Spleen (tissue), 11 donors: ENCODE measurements around the gene CYBRD1. TPM values are rescaled to one million over a fixed set of nuclear protein-coding genes. Genes with fewer than 3 reads are reported as not detected.

Experiments
- DNase-seq: peaks from one replicate; pipeline ENCODE4 v3.0.0-alpha.2; 2020
- H3K27ac ChIP-seq, 8 donors: fragments of 200-600 bp; sonication (generic) in 7 of 8; 1 replicate in 4 of 8; 2 replicates in 4 of 8; pipeline versions ENCODE4 v1.5.0 to v1.8.0; 2016 to 2021; ENCODE audit warnings: inconsistent platforms in 4 of 8, mild to moderate bottlenecking in 4 of 8, moderate library complexity in 1 of 8
- H3K27me3 ChIP-seq, 7 donors: fragments of 200-600 bp; sonication (generic) in 6 of 7; replicated peaks in 1 of 7; 1 replicate in 4 of 7; 2 replicates in 3 of 7; pipeline versions ENCODE4 v1.5.0 to v1.8.0; 2016 to 2021; ENCODE audit warnings: inconsistent platforms in 3 of 7, mild to moderate bottlenecking in 1 of 7
- H3K36me3 ChIP-seq, 6 donors: fragments of 200-600 bp; sonication (generic) in 5 of 6; 1 replicate in 4 of 6; 2 replicates in 2 of 6; pipeline versions ENCODE4 v1.5.0 to v1.8.0; 2016 to 2021; ENCODE audit warnings: inconsistent platforms in 2 of 6
- H3K4me1 ChIP-seq, 6 donors: fragments of 200-600 bp; sonication (generic) in 5 of 6; 1 replicate in 3 of 6; 2 replicates in 3 of 6; pipeline versions ENCODE4 v1.5.0 to v1.8.0; 2016 to 2021; ENCODE audit warnings: inconsistent platforms in 3 of 6
- H3K4me3 ChIP-seq, 8 donors: fragments of 200-600 bp; sonication (generic) in 7 of 8; 1 replicate in 4 of 8; 2 replicates in 4 of 8; pipeline versions ENCODE4 v1.5.0 to v1.8.0; 2016 to 2021; ENCODE audit warnings: inconsistent platforms in 4 of 8, mild to moderate bottlenecking in 4 of 8, moderate library complexity in 2 of 8
- H3K9me3 ChIP-seq, 8 donors: fragments of 200-600 bp; sonication (generic) in 7 of 8; 1 replicate in 4 of 8; 2 replicates in 4 of 8; pipeline versions ENCODE4 v1.5.0 to v1.8.0; 2016 to 2021; ENCODE audit warnings: inconsistent platforms in 4 of 8
- POLR2A ChIP-seq, 3 donors: fragments of 450-650 bp; IDR thresholded peaks; one replicate each; pipeline ENCODE4 v1.5.1; 2017; ENCODE audit warnings: antibody characterized with exemption in 3 of 3, mild to moderate bottlenecking in 1 of 3
- POLR2AphosphoS5 ChIP-seq, 3 donors: sonication (generic); formaldehyde crosslinking; IDR thresholded peaks; one replicate each; pipeline ENCODE4 v1.5.1; 2017; ENCODE audit warnings: antibody characterized with exemption in 3 of 3
- WGBS, 5 donors: extraction: QIAGEN DNeasy Blood & Tissue Kit in 3 of 5; methylation state at CpG; one replicate each; pipeline versions ENCODE4 v1.1.5 to v1.1.7; 2013 to 2018; 5-methylcytosine and 5-hydroxymethylcytosine counted together
- intact Hi-C: fragments of 100-400 bp; cut with DNase I; formaldehyde crosslinking; loops from one replicate; pipeline ENCODE4 v1.15.0; 2023; ENCODE audit warnings: low total_unique reads
- polyA plus RNA-seq, 3 donors: library from polyadenylated mRNA; stranded (reverse); fragments of 200-250 nt; gene quantifications; one replicate each; pipeline ENCODE4 v1.2.1, GENCODE V29; 2013
- total RNA-seq, 7 donors: library from RNA; depleted of rRNA in 3 of 7; stranded (reverse); fragments of >200 nt in 3 of 7; fragmentation: NEBNext Ultra II Directional in 4 of 7; extraction: Animal tissue kit (Norgen Biotek cat#: 25700) in 4 of 7; gene quantifications; one replicate each; pipeline versions ENCODE4 v1.1.0 to v1.2.1, GENCODE V29; 2016 to 2021
- TF ChIP-seq, protein P1 (sequence below), 11 experiments: fragments of 200-600 bp in 7 of 11; fragments of 450-650 bp in 4 of 11; sonication (generic) in 4 of 11; IDR thresholded peaks in 8 of 11; conservative IDR thresholded peaks in 3 of 11; 1 replicate in 7 of 11; 2 replicates in 4 of 11; pipeline versions ENCODE4 v1.4.0 to v1.8.0; 2016 to 2021; ENCODE audit warnings: antibody characterized with exemption in 11 of 11, inconsistent platforms in 4 of 11, mild to moderate bottlenecking in 1 of 11
- donor health status: healthy with polysubstance abuse.
- donor health status: DM: no; HTN: no; CAD: no; lungs with moderate emphysema.
- donor health status: DM: no; HTN: no; CAD: no.
- donor health status: Bipolar disorder and iron deficiency.
- donor health status: healthy.
- donor health status: DM: no; HTN: no; CAD: no.
- donor health status: DM: yes; HTN: yes; CAD: no.

The CYBRD1 gene
- total and polyA plus RNA-seq, 10 donors, result 8.2 to 61.7 (median 41.9) TPM

DNA sequence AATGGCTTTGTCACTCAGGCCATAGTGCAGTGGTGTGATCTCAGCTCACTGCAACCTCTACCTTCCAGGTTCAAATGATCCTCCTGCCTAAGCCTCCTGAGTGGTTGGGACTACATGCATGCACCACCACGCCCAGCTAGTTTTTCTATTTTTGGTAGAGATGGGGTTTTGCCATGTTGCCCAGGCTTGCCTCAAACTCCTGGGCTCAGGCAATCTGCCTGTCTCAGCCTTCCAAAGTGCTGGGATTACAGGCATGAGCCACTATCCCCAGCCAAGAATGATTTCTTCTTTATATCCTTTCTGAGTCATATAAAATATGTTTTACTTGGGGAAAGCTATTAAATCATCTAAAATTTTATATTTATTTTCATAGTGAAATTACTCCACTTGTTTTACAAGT is 61.3 kb downstream of the CYBRD1 start:
- peaks cover 0 to 5% (median 0%) of the 10 kb centered on the region in 7 donors for H3K27me3 ChIP-seq
- TF ChIP-seq POLR2AphosphoS5 (IDR thresholded peaks at IDR 0.05) (no peak), POLR2A (IDR thresholded peaks at IDR 0.05) (no peak)
- TF ChIP-seq, protein P1, sequence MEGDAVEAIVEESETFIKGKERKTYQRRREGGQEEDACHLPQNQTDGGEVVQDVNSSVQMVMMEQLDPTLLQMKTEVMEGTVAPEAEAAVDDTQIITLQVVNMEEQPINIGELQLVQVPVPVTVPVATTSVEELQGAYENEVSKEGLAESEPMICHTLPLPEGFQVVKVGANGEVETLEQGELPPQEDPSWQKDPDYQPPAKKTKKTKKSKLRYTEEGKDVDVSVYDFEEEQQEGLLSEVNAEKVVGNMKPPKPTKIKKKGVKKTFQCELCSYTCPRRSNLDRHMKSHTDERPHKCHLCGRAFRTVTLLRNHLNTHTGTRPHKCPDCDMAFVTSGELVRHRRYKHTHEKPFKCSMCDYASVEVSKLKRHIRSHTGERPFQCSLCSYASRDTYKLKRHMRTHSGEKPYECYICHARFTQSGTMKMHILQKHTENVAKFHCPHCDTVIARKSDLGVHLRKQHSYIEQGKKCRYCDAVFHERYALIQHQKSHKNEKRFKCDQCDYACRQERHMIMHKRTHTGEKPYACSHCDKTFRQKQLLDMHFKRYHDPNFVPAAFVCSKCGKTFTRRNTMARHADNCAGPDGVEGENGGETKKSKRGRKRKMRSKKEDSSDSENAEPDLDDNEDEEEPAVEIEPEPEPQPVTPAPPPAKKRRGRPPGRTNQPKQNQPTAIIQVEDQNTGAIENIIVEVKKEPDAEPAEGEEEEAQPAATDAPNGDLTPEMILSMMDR (IDR thresholded peaks at IDR 0.05 in 8 of 11, conservative IDR thresholded peaks at IDR 0.05 in 3 of 11), result no peak
- intact Hi-C loops, result no loop called here
- no peak for DNase-seq
- H3K9me3 ChIP-seq, result no peaks in the 10 kb centered on the region
- no peaks in the 10 kb centered on the region for H3K4me1 ChIP-seq
- no peak overlapping the region for H3K4me3 ChIP-seq
- no peak overlapping the region for H3K27ac ChIP-seq
- WGBS, 5 donors, result 75 to 94% (median 87%) methylated on average over 1 of the region's 1 CpG
- H3K36me3 ChIP-seq, result no peaks in the 10 kb centered on the region

DNA sequence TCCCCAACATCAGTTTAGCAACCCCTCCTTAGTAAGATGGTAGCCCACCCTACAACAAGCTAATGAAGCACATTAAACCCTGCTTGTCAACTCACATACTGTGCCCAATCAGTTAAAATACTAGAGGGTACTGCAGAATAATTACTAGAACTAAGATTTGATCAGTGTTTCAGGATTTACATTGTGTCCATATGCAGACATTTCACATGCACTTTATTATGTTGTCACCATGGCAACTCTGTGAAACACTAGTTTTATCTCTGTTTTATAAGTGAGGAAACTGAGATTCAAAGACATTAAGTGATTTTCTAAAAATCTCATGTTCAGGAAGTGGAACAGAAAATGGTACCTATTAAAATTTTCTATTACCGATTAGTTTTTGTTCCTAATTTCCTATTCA is 61.7 kb downstream of the CYBRD1 start:
- no peaks in the 10 kb centered on the region for H3K4me1 ChIP-seq
- intact Hi-C loops, result no loop called here
- H3K27me3 ChIP-seq, result peaks cover 0 to 5% (median 0%) of the 10 kb centered on the region in 7 donors
- TF ChIP-seq, protein P1 (IDR thresholded peaks at IDR 0.05 in 8 of 11, conservative IDR thresholded peaks at IDR 0.05 in 3 of 11), result no peak
- TF ChIP-seq POLR2AphosphoS5 (IDR thresholded peaks at IDR 0.05) (no peak), POLR2A (IDR thresholded peaks at IDR 0.05) (no peak)
- WGBS, 5 donors, result 66 to 86% (median 81%) methylated on average over 1 of the region's 1 CpG
- no peak for DNase-seq
- no peaks in the 10 kb centered on the region for H3K9me3 ChIP-seq
- H3K36me3 ChIP-seq, result no peaks in the 10 kb centered on the region
- no peak overlapping the region for H3K27ac ChIP-seq
- no peak overlapping the region for H3K4me3 ChIP-seq

DNA sequence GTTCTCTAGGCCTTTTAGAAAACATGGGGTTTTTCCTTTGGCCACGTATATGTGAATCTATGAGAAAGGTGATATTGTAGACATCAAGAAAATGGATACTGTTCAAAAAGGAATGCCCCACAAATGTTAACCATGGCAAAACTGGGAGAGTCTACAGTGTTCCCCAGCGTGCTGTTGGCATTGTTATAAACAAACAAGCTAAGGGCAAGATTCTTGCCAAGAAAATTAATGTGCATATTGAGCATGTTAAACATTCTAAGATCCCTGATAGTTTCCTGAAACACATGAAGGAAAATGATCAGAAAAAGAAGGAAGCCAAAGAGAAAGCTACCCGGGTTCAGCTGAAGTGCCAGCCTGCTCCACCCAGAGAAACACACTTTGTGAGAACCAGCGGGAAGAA is 64.9 kb downstream of the CYBRD1 start:
- Histone ChIP-seq H3K27me3 (peaks cover 0 to 5% (median 0%) of the 10 kb centered on the region in 7 donors), H3K27ac (no peak overlapping the region), H3K4me1 (no peaks in the 10 kb centered on the region), H3K36me3 (no peaks in the 10 kb centered on the region), H3K9me3 (peaks cover 0 to 13% (median 8%) of the 10 kb centered on the region in 8 donors), H3K4me3 (no peak overlapping the region)
- intact Hi-C loops, result no loop called here
- DNase-seq, result no peak
- WGBS, 5 donors, result 72 to 89% (median 82%) methylated on average over 4 of the region's 4 CpGs
- TF ChIP-seq POLR2A (IDR thresholded peaks at IDR 0.05) (no peak), POLR2AphosphoS5 (IDR thresholded peaks at IDR 0.05) (no peak)
- TF ChIP-seq, protein P1 (IDR thresholded peaks at IDR 0.05 in 8 of 11, conservative IDR thresholded peaks at IDR 0.05 in 3 of 11), result no peak

DNA sequence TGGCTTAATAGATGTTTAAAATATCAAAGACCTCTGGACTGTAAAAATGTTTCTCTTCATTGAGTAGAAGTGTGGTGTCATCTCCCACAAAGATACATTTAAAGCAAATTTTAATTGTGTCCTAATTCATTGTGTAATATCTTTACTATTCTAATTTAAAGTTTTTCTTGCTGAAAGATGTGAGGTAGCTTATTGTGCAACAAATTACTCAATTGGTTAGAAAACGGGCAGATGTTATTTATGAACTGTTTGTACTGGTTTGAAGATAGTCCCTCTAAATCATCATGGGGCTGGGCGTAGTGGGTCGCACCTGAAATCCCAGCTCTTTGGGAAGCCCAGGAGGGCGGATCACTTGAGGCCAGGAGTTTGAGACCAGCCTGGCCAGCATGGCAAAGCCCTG is 65.3 kb downstream of the CYBRD1 start:
- H3K4me3 ChIP-seq, result no peak overlapping the region
- DNase-seq, result no peak
- H3K27ac ChIP-seq, result no peak overlapping the region
- H3K4me1 ChIP-seq, result no peaks in the 10 kb centered on the region
- 71 to 91% (median 82%) methylated on average over 4 of the region's 4 CpGs for WGBS, 5 donors
- intact Hi-C loops, result no loop called here
- peaks cover 0 to 13% (median 8%) of the 10 kb centered on the region in 8 donors for H3K9me3 ChIP-seq
- no peaks in the 10 kb centered on the region for H3K36me3 ChIP-seq
- TF ChIP-seq, protein P1 (IDR thresholded peaks at IDR 0.05 in 8 of 11, conservative IDR thresholded peaks at IDR 0.05 in 3 of 11), result no peak
- no peak for TF ChIP-seq POLR2AphosphoS5 (IDR thresholded peaks at IDR 0.05)
- TF ChIP-seq POLR2A (IDR thresholded peaks at IDR 0.05), result no peak
- peaks cover 0 to 5% (median 0%) of the 10 kb centered on the region in 7 donors for H3K27me3 ChIP-seq
